Measurements from ENCODE around the gene PBX2. TPM values are rescaled to one million over a fixed set of nuclear protein-coding genes. Genes with fewer than 3 reads are reported as not detected.

PBX2 gene
- total and polyA plus RNA-seq, 2 of the 4 experiments (the other 2 are of a cell fraction) = 17.7 to 56.8 TPM

- H3K9me3 ChIP-seq (ENCODE audit: control insufficient read depth, insufficient read depth, low read length) = no peaks in the 10 kb centered on the region
- CTCF ChIA-PET = no interaction called here
- no peak overlapping the region for H3K56ac ChIP-seq (ENCODE audit: extremely low read depth, insufficient read depth, low read length)
- H4K5ac ChIP-seq (ENCODE audit: low read depth, low read length) = no peak overlapping the region
- no peak overlapping the region for H4K8ac ChIP-seq (ENCODE audit: low read depth in 2 of 2, low read length in 2 of 2)
- H3K36me3 ChIP-seq (ENCODE audit: control insufficient read depth, insufficient read depth, low read length) = peaks cover 60% of the 10 kb centered on the region
- H3K79me1 ChIP-seq (ENCODE audit: low read depth in 1 of 2, low read length in 2 of 2) = peaks cover 0 to 21% of the 10 kb centered on the region in 2 experiments; a peak in 2 of 4 replicates
- no peak overlapping the region for H3K23ac ChIP-seq (ENCODE audit: low read depth, low read length)
- H2BK15ac ChIP-seq (ENCODE audit: low read depth, low read length) = no peak overlapping the region
- ATAC-seq (ENCODE audit: low read depth) (no peak), DNase-seq (no peak)
- H3K4ac ChIP-seq (ENCODE audit: low read depth, low read length) = no peak overlapping the region
- no peak overlapping the region for H3K14ac ChIP-seq (replicated peaks; ENCODE audit: low read depth, low read length)
- POLR2A ChIA-PET (ENCODE audit: unreplicated experiment) = interaction anchor here (1.0 kb wide), 1 partner anchor 10 kb away, joined by 3 read pairs; no protein-coding TSS in a partner anchor
- H3K18ac ChIP-seq (ENCODE audit: low read depth, low read length) = no peak overlapping the region
- peaks cover 9% of the 10 kb centered on the region for H3K9me1 ChIP-seq (ENCODE audit: insufficient read depth, low read length)
- dilution Hi-C loops (cut with HindIII; ENCODE audit: low sequenced_read_pairs, unreplicated experiment) = no loop called here
- WGBS, 2 experiments (ENCODE audit: extremely low coverage in 2 of 2, insufficient read length in 1 of 2) = 85% methylated on average over 17 of the region's 32 CpGs; no CpG with 5 or more reads in 1 of the 2 experiments
- peaks cover 3% of the 10 kb centered on the region; the same call in 1 of the 2 replicates for H3K4me1 ChIP-seq (ENCODE audit: control insufficient read depth, insufficient read depth, low read length)
- H2BK5ac ChIP-seq (ENCODE audit: low read depth, low read length, poor library complexity, severe bottlenecking) = no peak overlapping the region
- no peaks in the 10 kb centered on the region for H3K27me3 ChIP-seq (ENCODE audit: control insufficient read depth, insufficient read depth, low read length)
- no peak overlapping the region for H2AFZ ChIP-seq (replicated peaks; ENCODE audit: low read length, poor library complexity)
- H4K91ac ChIP-seq (ENCODE audit: insufficient read depth, low read depth, low read length) = no peak overlapping the region
- H3K27ac ChIP-seq (ENCODE audit: insufficient read depth, low read length) = no peak overlapping the region
- in situ Hi-C loops (cut with MboI; ENCODE audit: low sequenced_read_pairs) = no loop called here
- no peak overlapping the region for H2AK5ac ChIP-seq (ENCODE audit: low read depth, low read length)
- H2AK9ac ChIP-seq (replicated peaks; ENCODE audit: low read depth, low read length, poor library complexity) = no peak overlapping the region
- H2BK20ac ChIP-seq (ENCODE audit: low read depth, low read length) = no peak overlapping the region
- no peak for TF ChIP-seq USF2 (IDR thresholded peaks at IDR 0.05; ENCODE audit: low read depth, low read length)
- H4K20me1 ChIP-seq (ENCODE audit: insufficient read depth, low read length) = no peaks in the 10 kb centered on the region
- no peak overlapping the region for H2BK120ac ChIP-seq (ENCODE audit: low read depth, low read length)
- no peak overlapping the region for H3K4me3 ChIP-seq (ENCODE audit: insufficient read depth, low read depth, low read length)
- no peak overlapping the region for H3K9ac ChIP-seq (ENCODE audit: low read depth, low read length)
- intact Hi-C loops (cut with micrococcal nuclease) = no loop called here
- H3K4me2 ChIP-seq (ENCODE audit: low read depth, low read length) = no peak overlapping the region
- BruUV-seq (replicated peaks) = no TSS peak
Measured at GRCh38 chr6:32167154-32167760, 22.7 kb downstream of the PBX2 start.
